GM21529 (cell line): ENCODE measurements around the gene MOB2.

ENCODE experiments used
- ATAC-seq: cut with Tn5 transposase; IDR thresholded peaks from one replicate; pipeline ENCODE4 v1.9.1; 2021; ENCODE audit not compliant: unreplicated experiment

MOB2 gene

GRCh38 chr11:1458340-1459218, 28.0 kb downstream of the MOB2 start:
- no peak for ATAC-seq

- ATAC-seq, result no peak
These were observed 28.7 kb downstream of the MOB2 start for GRCh38 chr11:1457856-1458255.

- ATAC-seq, result no peak
These were observed 29.3 kb downstream of the MOB2 start for GRCh38 chr11:1457326-1457680.

GRCh38 chr11:1456596-1457325, 29.8 kb downstream of the MOB2 start:
- no peak for ATAC-seq

- ATAC-seq, result no peak
These were observed 30.4 kb downstream of the MOB2 start for GRCh38 chr11:1456176-1456575.

- no peak for ATAC-seq
These were observed 30.9 kb downstream of the MOB2 start for GRCh38 chr11:1455763-1456060.

GRCh38 chr11:1455032-1455762, 31.4 kb downstream of the MOB2 start:
- ATAC-seq, result no peak

- no peak for ATAC-seq
These were observed 32.0 kb downstream of the MOB2 start for GRCh38 chr11:1454576-1454975.

GRCh38 chr11:1453611-1454034, 33.0 kb downstream of the MOB2 start:
- no peak for ATAC-seq

- ATAC-seq, result no peak
These were observed 33.8 kb downstream of the MOB2 start for GRCh38 chr11:1452744-1453143.

- ATAC-seq, result no peak
These were observed 34.7 kb downstream of the MOB2 start for GRCh38 chr11:1451781-1452470.

GRCh38 chr11:1450949-1451710, 35.4 kb downstream of the MOB2 start:
- no peak for ATAC-seq

GRCh38 chr11:1450344-1450875, 36.2 kb downstream of the MOB2 start:
- ATAC-seq, result no peak

- ATAC-seq, result no peak
These were observed 36.9 kb downstream of the MOB2 start for GRCh38 chr11:1449490-1450243.

GRCh38 chr11:1448882-1449281, 37.7 kb downstream of the MOB2 start:
- no peak for ATAC-seq

GRCh38 chr11:1447845-1448825, 38.4 kb downstream of the MOB2 start:
- no peak for ATAC-seq

GRCh38 chr11:1446623-1447022, 40.0 kb downstream of the MOB2 start:
- ATAC-seq, result no peak

- ATAC-seq, result no peak
These were observed 40.7 kb downstream of the MOB2 start for GRCh38 chr11:1445741-1446445.
